ENCODE data around the gene NEDD4L.
A peak's percentile ranks its signal among the peaks of the same experiment; 100 is the strongest.

DNA sequence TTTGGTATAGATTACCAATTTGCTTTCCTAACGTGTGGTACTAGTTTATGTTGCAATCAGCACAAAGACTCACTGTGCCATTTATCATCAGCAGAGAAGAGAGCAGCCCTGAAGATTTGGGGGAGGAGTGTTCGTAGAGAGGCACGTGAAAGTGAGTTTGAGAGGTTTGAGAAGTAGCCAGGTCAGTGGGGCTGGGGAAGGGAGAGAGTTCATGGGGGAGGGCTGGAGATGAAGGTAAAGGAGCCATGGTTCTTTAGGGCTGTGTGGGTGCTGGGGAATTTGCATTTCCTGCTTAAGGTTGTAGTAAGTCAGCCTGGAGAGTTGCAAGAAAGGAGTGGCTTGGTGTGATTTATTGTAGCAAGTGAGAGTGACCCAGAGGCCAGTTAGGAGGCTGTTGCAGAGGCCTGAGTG is 172.1 kb downstream of the NEDD4L start:
- TF ChIP-seq CTCF (IDR thresholded peaks at IDR 0.05 in 2 of 3, conservative IDR thresholded peaks at IDR 0.05 in 1 of 3; ENCODE audit: control insufficient read depth in 2 of 3, extremely low read depth in 1 of 3, insufficient read depth in 1 of 3, low read depth in 3 of 3, low read length in 3 of 3) (no peak), EGR1 (IDR thresholded peaks at IDR 0.05; ENCODE audit: borderline replicate concordance in 1 of 2, low read depth in 2 of 2, low read length in 2 of 2) (no peak), STAT3 (IDR thresholded peaks at IDR 0.05; ENCODE audit: low read depth, low read length) (no peak), MLLT1 (IDR thresholded peaks at IDR 0.05) (peak; percentile 24; the same call in 1 of the 2 replicates), ZZZ3 (IDR thresholded peaks at IDR 0.05; ENCODE audit: control insufficient read depth, insufficient read length, low read depth) (no peak), ASH2L (IDR thresholded peaks at IDR 0.05; ENCODE audit: borderline replicate concordance, low read depth) (no peak), TAF1 (IDR thresholded peaks at IDR 0.05; ENCODE audit: borderline replicate concordance, low read depth, low read length) (no peak), MAX (IDR thresholded peaks at IDR 0.05; ENCODE audit: low read depth, low read length) (no peak), ZBTB33 (IDR thresholded peaks at IDR 0.05) (no peak), CREB1 (IDR thresholded peaks at IDR 0.05; ENCODE audit: low read depth) (no peak), RAD51 (IDR thresholded peaks at IDR 0.05) (no peak), PRDM15 (CRISPR knock-in tag; IDR thresholded peaks at IDR 0.05) (no peak)
